Psoas muscle (tissue), 8 donors: ENCODE data around the gene MFNG. TPM values are rescaled to one million over a fixed set of nuclear protein-coding genes. Genes with fewer than 3 reads are reported as not detected.

Experiments used
- ATAC-seq, 4 donors: fragments of 200-7000 bp; cut with Tn5 transposase; one replicate each; pipeline ENCODE4 v1.9.1; 2020; ENCODE audit warnings: moderate library complexity in 3 of 4, mild to moderate bottlenecking in 2 of 4
- DNase-seq, 2 donors: peaks; one replicate each; pipeline ENCODE4 v3.0.0-alpha.2; 2020
- H3K27ac ChIP-seq: fragments of 200-600 bp; one replicate; pipeline ENCODE4 v1.8.0; 2022
- H3K27me3 ChIP-seq, 3 donors: fragments of 200-600 bp in 1 of 3; one replicate each; pipeline versions ENCODE4 v1.6.1 to v1.8.0; 2013 to 2022; ENCODE audit warnings: low read length in 2 of 3, mild to moderate bottlenecking in 2 of 3, moderate library complexity in 1 of 3; ENCODE audit not compliant: insufficient read depth in 3 of 3
- H3K36me3 ChIP-seq, 2 donors: fragments of 200-600 bp in 1 of 2; one replicate each; pipeline versions ENCODE4 v1.6.1 to v1.8.0; 2013 to 2022; ENCODE audit warnings: low read depth in 1 of 2, mild to moderate bottlenecking in 1 of 2, moderate library complexity in 1 of 2; ENCODE audit not compliant: insufficient read depth in 1 of 2
- H3K4me1 ChIP-seq: fragments of 200-600 bp; one replicate; pipeline ENCODE4 v1.8.0; 2022
- H3K4me3 ChIP-seq: fragments of 200-600 bp; one replicate; pipeline ENCODE4 v1.8.0; 2022; ENCODE audit warnings: mild to moderate bottlenecking
- H3K9me3 ChIP-seq: fragments of 200-600 bp; one replicate; pipeline ENCODE4 v1.8.0; 2022
- WGBS, 3 donors: extraction: QIAGEN DNeasy Blood & Tissue Kit; methylation state at CpG; one replicate each; pipeline versions ENCODE4 v1.1.6 to v1.1.7; 2013; 5-methylcytosine and 5-hydroxymethylcytosine counted together
- intact Hi-C, 2 donors: fragments of 100-400 bp; cut with DNase I; formaldehyde crosslinking; loops; one replicate each; pipeline versions ENCODE4 v1.11.0 to v1.14.2; 2022
- polyA plus RNA-seq, 3 donors: library from polyadenylated mRNA; stranded (reverse); fragments of 200-250 nt; gene quantifications; one replicate each; pipeline ENCODE4 v1.2.3, GENCODE V29; 2013
- total RNA-seq, 4 donors: library from RNA; stranded (reverse); fragmentation: NEBNext Ultra II Directional in 2 of 4; extraction: Animal tissue kit (Norgen Biotek cat#: 25700) in 2 of 4; gene quantifications; one replicate each; pipeline versions ENCODE4 v1.2.1 to v1.2.4, GENCODE V29; 2021 to 2023
- TF ChIP-seq, protein P1 (sequence below): fragments of 200-600 bp; IDR thresholded peaks from one replicate; pipeline ENCODE4 v1.8.0; 2022; ENCODE audit warnings: antibody characterized with exemption
- donor health status: healthy with polysubstance abuse.
- donor health status: DM: no; HTN: no; CAD: no; lungs with moderate emphysema.
- donor health status: Bipolar disorder and iron deficiency.
- donor health status: healthy.
- donor health status: DM: yes; HTN: yes; CAD: no.
- donor health status: DM: no; HTN: no; CAD: no.
- donor health status: DM: no; HTN: no; CAD: no.
- donor health status: DM: yes; HTN: yes; CAD: no.

Gene MFNG
- total and polyA plus RNA-seq, 7 donors: 4.3 to 9.6 (median 8.0) TPM

DNA sequence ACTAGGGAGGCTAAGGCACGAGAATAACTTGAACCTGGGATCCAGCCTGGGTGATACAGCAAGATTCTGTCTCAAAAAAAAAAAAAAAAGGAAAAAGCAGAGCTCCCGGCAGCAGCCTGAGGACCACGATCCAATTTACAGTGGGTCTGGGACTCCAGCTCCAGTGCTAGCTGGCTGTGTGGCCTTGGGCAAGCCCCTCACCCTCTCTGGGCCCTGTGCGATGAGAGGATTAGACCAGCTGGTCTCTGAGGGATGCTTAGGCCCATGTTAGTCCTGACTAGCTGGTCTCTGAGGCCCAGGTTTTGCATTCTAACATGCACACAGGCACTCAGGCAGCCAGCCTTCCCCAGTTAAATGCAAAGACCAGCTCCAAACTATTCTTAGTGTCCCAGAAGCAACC, 19.4 kb upstream of the MFNG start:
- TF ChIP-seq, protein P1, sequence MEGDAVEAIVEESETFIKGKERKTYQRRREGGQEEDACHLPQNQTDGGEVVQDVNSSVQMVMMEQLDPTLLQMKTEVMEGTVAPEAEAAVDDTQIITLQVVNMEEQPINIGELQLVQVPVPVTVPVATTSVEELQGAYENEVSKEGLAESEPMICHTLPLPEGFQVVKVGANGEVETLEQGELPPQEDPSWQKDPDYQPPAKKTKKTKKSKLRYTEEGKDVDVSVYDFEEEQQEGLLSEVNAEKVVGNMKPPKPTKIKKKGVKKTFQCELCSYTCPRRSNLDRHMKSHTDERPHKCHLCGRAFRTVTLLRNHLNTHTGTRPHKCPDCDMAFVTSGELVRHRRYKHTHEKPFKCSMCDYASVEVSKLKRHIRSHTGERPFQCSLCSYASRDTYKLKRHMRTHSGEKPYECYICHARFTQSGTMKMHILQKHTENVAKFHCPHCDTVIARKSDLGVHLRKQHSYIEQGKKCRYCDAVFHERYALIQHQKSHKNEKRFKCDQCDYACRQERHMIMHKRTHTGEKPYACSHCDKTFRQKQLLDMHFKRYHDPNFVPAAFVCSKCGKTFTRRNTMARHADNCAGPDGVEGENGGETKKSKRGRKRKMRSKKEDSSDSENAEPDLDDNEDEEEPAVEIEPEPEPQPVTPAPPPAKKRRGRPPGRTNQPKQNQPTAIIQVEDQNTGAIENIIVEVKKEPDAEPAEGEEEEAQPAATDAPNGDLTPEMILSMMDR: no peak
- Histone ChIP-seq H3K9me3 (no peaks in the 10 kb centered on the region), H3K27ac (no peak overlapping the region), H3K27me3 (peaks cover 0 to 12% (median 0%) of the 10 kb centered on the region in 3 donors), H3K36me3 (no peaks in the 10 kb centered on the region), H3K4me3 (no peak overlapping the region), H3K4me1 (peaks cover 3% of the 10 kb centered on the region)
- ATAC-seq (no peak), DNase-seq (no peak)
- WGBS, 3 donors: 85 to 98% (median 90%) methylated on average over 4 of the region's 4 CpGs
- intact Hi-C loops: no loop called here

DNA sequence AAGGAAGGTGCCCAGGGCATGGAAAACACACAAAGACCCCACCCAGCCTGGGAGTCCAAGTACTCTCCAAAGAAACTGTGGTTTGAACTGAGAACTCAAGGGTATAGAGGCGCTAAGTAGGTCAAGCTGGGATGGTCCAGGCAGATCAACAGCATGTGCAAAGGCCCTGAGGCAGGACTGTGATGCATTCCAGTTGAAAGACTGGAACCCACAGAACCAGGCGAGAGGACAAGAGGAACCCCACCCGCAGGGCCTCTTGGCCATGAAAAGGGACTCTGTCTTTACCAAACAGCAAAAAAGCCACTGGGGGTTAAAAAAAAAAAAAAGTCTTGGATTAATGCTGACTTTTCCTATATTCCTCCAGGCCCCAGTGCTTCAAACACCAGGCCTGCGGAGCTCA, 18.8 kb upstream of the MFNG start:
- 98 to 100% (median 99%) methylated on average over 4 of the region's 4 CpGs for WGBS, 3 donors
- DNase-seq: no peak
- Histone ChIP-seq H3K27me3 (peaks cover 0 to 18% (median 0%) of the 10 kb centered on the region in 3 donors), H3K27ac (no peak overlapping the region), H3K36me3 (no peaks in the 10 kb centered on the region), H3K9me3 (no peaks in the 10 kb centered on the region), H3K4me3 (no peak overlapping the region), H3K4me1 (peaks cover 3% of the 10 kb centered on the region)
- TF ChIP-seq, protein P1: no peak
- intact Hi-C loops: no loop called here
- ATAC-seq: no peak

DNA sequence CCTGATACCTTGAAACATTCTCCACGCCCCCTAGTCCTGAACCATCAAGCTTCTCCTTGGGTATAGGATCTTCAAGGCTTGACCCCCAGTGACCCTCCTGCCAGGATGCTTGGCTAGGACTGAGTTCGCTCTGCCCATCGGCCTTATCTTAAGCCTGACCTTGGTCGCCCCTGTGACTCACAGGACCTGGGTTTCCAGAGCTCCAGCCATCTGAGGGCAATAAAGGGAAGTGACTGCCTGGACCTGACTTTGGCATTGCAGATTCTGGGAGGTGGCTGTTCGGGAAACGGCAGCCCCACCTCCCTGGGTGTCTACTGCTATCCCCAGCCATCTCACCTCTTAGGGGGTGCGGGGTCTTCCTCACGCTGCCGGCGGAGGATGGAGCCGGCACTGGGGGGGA, 17.7 kb upstream of the MFNG start:
- Histone ChIP-seq H3K4me3 (no peak overlapping the region), H3K9me3 (no peaks in the 10 kb centered on the region), H3K4me1 (peaks cover 3% of the 10 kb centered on the region), H3K36me3 (no peaks in the 10 kb centered on the region), H3K27me3 (peaks cover 0 to 20% (median 0%) of the 10 kb centered on the region in 3 donors), H3K27ac (no peak overlapping the region)
- TF ChIP-seq, protein P1: no peak
- ATAC-seq (peak in 1 of 4 donors; percentile 22), DNase-seq (peak in 1 of 2 donors; percentile 35)
- 68 to 72% (median 69%) methylated on average over 11 of the region's 11 CpGs for WGBS, 3 donors
- intact Hi-C loops: no loop called here

DNA sequence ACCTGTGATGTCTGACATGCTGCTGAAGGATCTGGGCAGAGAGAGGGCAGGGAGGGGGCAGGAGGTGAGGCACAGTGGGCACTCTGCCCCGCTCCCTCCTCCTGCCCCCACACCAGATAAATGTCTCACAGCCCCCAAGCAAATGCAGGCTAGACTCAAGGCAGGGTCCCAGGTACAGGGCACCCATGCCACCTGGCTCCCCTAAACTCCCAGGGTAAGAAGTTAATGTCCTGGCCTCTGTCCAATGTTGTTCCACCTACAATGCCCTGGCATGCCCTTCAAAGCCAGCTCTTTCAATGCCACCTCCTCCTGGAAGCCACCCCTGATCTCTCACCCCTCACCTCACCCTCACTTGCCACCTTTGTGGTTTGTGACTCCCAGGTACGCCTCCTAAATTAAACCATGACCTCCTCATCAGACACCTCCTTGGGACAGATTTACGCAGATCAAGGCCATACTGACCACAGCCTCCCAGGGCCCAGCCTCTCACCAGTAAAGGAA, 17.0 kb upstream of the MFNG start:
- Histone ChIP-seq H3K4me1 (peaks cover 3% of the 10 kb centered on the region), H3K27me3 (peaks cover 0 to 14% (median 0%) of the 10 kb centered on the region in 3 donors), H3K4me3 (no peak overlapping the region), H3K9me3 (no peaks in the 10 kb centered on the region), H3K27ac (peak overlapping the region; percentile 3), H3K36me3 (no peaks in the 10 kb centered on the region)
- intact Hi-C loops: no loop called here
- ATAC-seq (no peak), DNase-seq (no peak)
- TF ChIP-seq, protein P1: no peak
- WGBS, 3 donors: 93 to 96% (median 95%) methylated on average over 3 of the region's 3 CpGs
